Trophoblast cell (in vitro differentiated cells and primary cell): ENCODE data around the gene TMEM263.

Source experiments
- DNase-seq, 2 donors: peaks; one replicate each; pipeline ENCODE4 v3.0.0-alpha.2; 2016
- H2AFZ ChIP-seq: 2 replicates; pipeline ENCODE4 v1.6.1; 2013; ENCODE audit warnings: low read length, moderate library complexity, mild to moderate bottlenecking; ENCODE audit not compliant: insufficient read depth, poor library complexity
- H2AK5ac ChIP-seq: 2 replicates; pipeline ENCODE4 v1.6.1; 2013; ENCODE audit warnings: mild to moderate bottlenecking, low read length
- H2BK120ac ChIP-seq: 2 replicates; pipeline ENCODE4 v1.6.1; 2013; ENCODE audit warnings: low read length, mild to moderate bottlenecking, moderate library complexity; ENCODE audit not compliant: insufficient read depth, poor library complexity
- H2BK12ac ChIP-seq: 2 replicates; pipeline ENCODE4 v1.6.1; 2013; ENCODE audit warnings: mild to moderate bottlenecking, low read length, moderate library complexity
- H2BK5ac ChIP-seq: 2 replicates; pipeline ENCODE4 v1.6.1; 2013; ENCODE audit warnings: low read length, low read depth, moderate library complexity, mild to moderate bottlenecking; ENCODE audit not compliant: poor library complexity
- H3K14ac ChIP-seq: 2 replicates; pipeline ENCODE4 v1.6.1; 2013; ENCODE audit warnings: mild to moderate bottlenecking, low read length
- H3K18ac ChIP-seq: 2 replicates; pipeline ENCODE4 v1.6.1; 2013; ENCODE audit warnings: mild to moderate bottlenecking, low read length
- H3K23ac ChIP-seq: 2 replicates; pipeline ENCODE4 v1.6.1; 2013; ENCODE audit warnings: low read length
- H3K27ac ChIP-seq: 2 replicates; pipeline ENCODE4 v1.5.1; 2013; ENCODE audit warnings: low read depth, mild to moderate bottlenecking, inconsistent platforms, low read length, moderate library complexity
- H3K27me3 ChIP-seq: 2 replicates; pipeline ENCODE4 v1.6.1; 2013; ENCODE audit warnings: inconsistent platforms, mild to moderate bottlenecking, low read length, moderate library complexity; ENCODE audit not compliant: insufficient read depth
- H3K36me3 ChIP-seq, 2 experiments: 1 replicate in 1 of 2; 2 replicates in 1 of 2; pipeline ENCODE4 v1.6.1; 2013; ENCODE audit warnings: low read length in 2 of 2, mild to moderate bottlenecking in 2 of 2, moderate library complexity in 1 of 2; ENCODE audit not compliant: insufficient read depth in 2 of 2, control insufficient read depth in 1 of 2
- H3K4ac ChIP-seq: 2 replicates; pipeline ENCODE4 v1.6.1; 2013; ENCODE audit warnings: low read depth, mild to moderate bottlenecking, low read length, moderate library complexity
- H3K4me1 ChIP-seq, 2 experiments: 1 replicate in 1 of 2; 2 replicates in 1 of 2; pipeline ENCODE4 v1.6.1; 2013; ENCODE audit warnings: low read length in 2 of 2, mild to moderate bottlenecking in 2 of 2, moderate library complexity in 1 of 2; ENCODE audit not compliant: insufficient read depth in 2 of 2, control insufficient read depth in 1 of 2
- H3K4me2 ChIP-seq: 2 replicates; pipeline ENCODE4 v1.6.1; 2013; ENCODE audit warnings: inconsistent platforms, mild to moderate bottlenecking, low read length, moderate library complexity
- H3K4me3 ChIP-seq: 2 replicates; pipeline ENCODE4 v1.5.1; 2013; ENCODE audit warnings: mild to moderate bottlenecking, low read depth, low read length, inconsistent platforms
- H3K79me1 ChIP-seq: one replicate; pipeline ENCODE4 v1.6.1; 2013; ENCODE audit warnings: low read length
- H3K79me2 ChIP-seq: 2 replicates; pipeline ENCODE4 v1.6.1; 2013; ENCODE audit warnings: low read length, mild to moderate bottlenecking; ENCODE audit not compliant: control insufficient read depth, insufficient read depth, poor library complexity
- H3K9ac ChIP-seq: 2 replicates; pipeline ENCODE4 v1.6.1; 2013; ENCODE audit warnings: mild to moderate bottlenecking, low read length
- H3K9me3 ChIP-seq: 2 replicates; pipeline ENCODE4 v1.6.1; 2013; ENCODE audit warnings: low read depth, mild to moderate bottlenecking, control low read depth, inconsistent platforms, low read length; ENCODE audit not compliant: insufficient read depth
- H4K12ac ChIP-seq: 2 replicates; pipeline ENCODE4 v1.6.1; 2013; ENCODE audit warnings: low read depth, mild to moderate bottlenecking, low read length, moderate library complexity
- H4K8ac ChIP-seq: 2 replicates; pipeline ENCODE4 v1.6.1; 2013; ENCODE audit warnings: low read depth, mild to moderate bottlenecking, low read length, moderate library complexity
- H4K91ac ChIP-seq: one replicate; pipeline ENCODE4 v1.6.1; 2013; ENCODE audit warnings: low read depth, mild to moderate bottlenecking, low read length, moderate library complexity
- WGBS: extraction: QIAGEN DNeasy Blood & Tissue Kit; methylation state at CpG from one replicate; pipeline ENCODE4 v1.1.7; 2013; ENCODE audit warnings: missing lambda C conversion rate; ENCODE audit not compliant: insufficient read length, insufficient coverage; ENCODE audit errors: extremely low coverage; 5-methylcytosine and 5-hydroxymethylcytosine counted together

The TMEM263 gene

GRCh38 chr12:106926657-106927056 lies 29.1 kb upstream of the TMEM263 start:
- Histone ChIP-seq H2BK120ac (no peak overlapping the region), H3K4me2 (no peak overlapping the region), H4K12ac (no peak overlapping the region), H3K4me1 (no peaks in the 10 kb centered on the region), H3K79me2 (no peaks in the 10 kb centered on the region), H3K4ac (no peak overlapping the region), H3K79me1 (no peaks in the 10 kb centered on the region), H3K14ac (no peak overlapping the region), H3K27me3 (no peaks in the 10 kb centered on the region), H3K36me3 (no peaks in the 10 kb centered on the region), H4K91ac (no peak overlapping the region), H2BK12ac (no peak overlapping the region), H3K27ac (no peak overlapping the region), H3K9me3 (no peaks in the 10 kb centered on the region), H3K4me3 (no peak overlapping the region), H2BK5ac (no peak overlapping the region), H3K9ac (no peak overlapping the region), H3K18ac (no peak overlapping the region), H2AK5ac (no peak overlapping the region), H4K8ac (no peak overlapping the region), H3K23ac (no peak overlapping the region), H2AFZ (no peak overlapping the region)
- WGBS: no CpG with 5 or more reads among the region's 1 CpG
- no peak for DNase-seq

DNA sequence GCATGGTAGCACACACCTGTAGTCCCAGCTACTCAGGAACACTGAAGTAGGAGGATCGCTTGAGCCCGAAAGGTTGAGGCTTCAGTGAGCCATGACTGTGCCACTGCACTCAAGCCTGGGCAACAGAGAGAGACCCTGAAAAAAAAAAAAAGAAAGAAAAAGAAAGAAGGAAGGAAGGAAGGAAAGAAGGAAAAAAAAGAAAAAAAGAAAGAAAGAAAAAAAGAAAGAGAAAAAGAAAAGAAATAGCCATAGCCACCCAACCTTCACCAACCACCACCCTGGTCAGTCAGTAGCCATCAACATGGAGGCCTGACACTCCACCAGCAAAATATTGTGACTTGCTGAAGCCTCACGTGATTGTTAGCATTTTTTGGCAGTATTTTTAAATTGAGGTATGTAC lies 21.4 kb upstream of the TMEM263 start:
- no peak overlapping the region for H2BK5ac ChIP-seq
- H2BK12ac ChIP-seq: no peak overlapping the region
- H3K4me1 ChIP-seq: no peaks in the 10 kb centered on the region
- no peak overlapping the region for H3K4ac ChIP-seq
- no peaks in the 10 kb centered on the region for H3K79me1 ChIP-seq
- H4K12ac ChIP-seq: no peak overlapping the region
- H2AK5ac ChIP-seq: no peak overlapping the region
- no peaks in the 10 kb centered on the region for H3K79me2 ChIP-seq
- H3K18ac ChIP-seq: no peak overlapping the region
- H2BK120ac ChIP-seq: no peak overlapping the region
- H3K27me3 ChIP-seq: no peaks in the 10 kb centered on the region
- H3K27ac ChIP-seq: no peak overlapping the region
- no peaks in the 10 kb centered on the region for H3K36me3 ChIP-seq
- H4K8ac ChIP-seq: no peak overlapping the region
- no peak for DNase-seq
- H3K23ac ChIP-seq: no peak overlapping the region
- H3K14ac ChIP-seq: no peak overlapping the region
- no peak overlapping the region for H3K4me2 ChIP-seq
- H3K4me3 ChIP-seq: no peak overlapping the region
- H2AFZ ChIP-seq: no peak overlapping the region
- no peak overlapping the region for H4K91ac ChIP-seq
- H3K9ac ChIP-seq: no peak overlapping the region
- no peaks in the 10 kb centered on the region for H3K9me3 ChIP-seq
- no CpG with 5 or more reads among the region's 3 CpGs for WGBS

DNA sequence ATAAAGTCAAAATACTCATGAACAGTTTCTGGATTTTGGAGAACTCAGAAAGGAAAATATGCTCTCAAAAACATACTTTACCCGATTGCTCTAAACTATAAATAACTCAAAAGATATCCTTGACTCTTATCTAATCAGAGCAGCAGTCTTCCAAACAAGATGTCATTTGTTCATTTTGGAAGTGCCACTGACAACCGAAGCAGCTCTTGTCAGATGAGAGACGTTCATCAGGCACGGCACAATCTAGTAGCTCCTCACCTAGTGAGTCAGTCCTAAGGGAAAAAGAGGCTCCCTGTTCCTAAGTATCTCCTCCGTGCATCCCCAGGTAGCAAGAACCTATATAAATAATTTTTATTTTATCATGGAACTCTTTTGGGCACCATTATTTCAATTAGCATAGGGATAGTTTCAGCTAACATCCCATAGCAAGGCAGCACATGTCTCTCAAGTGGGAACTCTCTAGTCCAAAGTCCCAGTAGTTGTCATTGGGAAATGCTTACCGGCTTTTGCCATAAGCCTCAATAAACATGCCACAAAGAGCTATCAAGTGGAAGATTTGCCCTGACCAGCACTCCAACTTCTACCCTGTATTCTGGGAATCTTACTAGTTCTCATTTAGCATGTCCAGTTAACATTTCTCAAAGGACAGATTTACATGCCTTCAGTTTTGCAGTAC lies 14.1 kb upstream of the TMEM263 start:
- Histone ChIP-seq H3K36me3 (no peaks in the 10 kb centered on the region), H2AFZ (no peak overlapping the region), H3K27ac (no peak overlapping the region), H3K23ac (no peak overlapping the region), H3K14ac (no peak overlapping the region), H4K12ac (no peak overlapping the region), H4K91ac (no peak overlapping the region), H3K9ac (no peak overlapping the region), H2BK5ac (no peak overlapping the region), H3K79me2 (no peaks in the 10 kb centered on the region), H4K8ac (no peak overlapping the region), H3K4me2 (no peak overlapping the region), H2AK5ac (no peak overlapping the region), H2BK120ac (no peak overlapping the region), H3K4ac (no peak overlapping the region), H3K79me1 (no peaks in the 10 kb centered on the region), H3K9me3 (peaks cover 2% of the 10 kb centered on the region), H3K18ac (no peak overlapping the region), H3K27me3 (no peaks in the 10 kb centered on the region), H3K4me1 (no peaks in the 10 kb centered on the region), H3K4me3 (no peak overlapping the region), H2BK12ac (no peak overlapping the region)
- no CpG with 5 or more reads among the region's 6 CpGs for WGBS
- DNase-seq: no peak

- Histone ChIP-seq H3K36me3 (no peaks in the 10 kb centered on the region), H3K4ac (no peak overlapping the region), H3K4me3 (no peak overlapping the region), H2BK120ac (no peak overlapping the region), H3K9me3 (peaks cover 2% of the 10 kb centered on the region), H3K79me1 (no peaks in the 10 kb centered on the region), H3K27me3 (no peaks in the 10 kb centered on the region), H2AFZ (no peak overlapping the region), H2BK5ac (no peak overlapping the region), H2BK12ac (no peak overlapping the region), H3K23ac (no peak overlapping the region), H3K4me1 (no peaks in the 10 kb centered on the region), H4K91ac (no peak overlapping the region), H3K79me2 (no peaks in the 10 kb centered on the region), H3K9ac (no peak overlapping the region), H4K8ac (no peak overlapping the region), H4K12ac (no peak overlapping the region), H3K27ac (no peak overlapping the region), H3K18ac (no peak overlapping the region), H2AK5ac (no peak overlapping the region), H3K14ac (no peak overlapping the region), H3K4me2 (no peak overlapping the region)
- DNase-seq: no peak
- WGBS: no CpG with 5 or more reads among the region's 2 CpGs
Measured at GRCh38 chr12:106942775-106943174, 12.9 kb upstream of the TMEM263 start.
